Measurements from ENCODE around the gene ALDH1L1.

Gene ALDH1L1

DNA sequence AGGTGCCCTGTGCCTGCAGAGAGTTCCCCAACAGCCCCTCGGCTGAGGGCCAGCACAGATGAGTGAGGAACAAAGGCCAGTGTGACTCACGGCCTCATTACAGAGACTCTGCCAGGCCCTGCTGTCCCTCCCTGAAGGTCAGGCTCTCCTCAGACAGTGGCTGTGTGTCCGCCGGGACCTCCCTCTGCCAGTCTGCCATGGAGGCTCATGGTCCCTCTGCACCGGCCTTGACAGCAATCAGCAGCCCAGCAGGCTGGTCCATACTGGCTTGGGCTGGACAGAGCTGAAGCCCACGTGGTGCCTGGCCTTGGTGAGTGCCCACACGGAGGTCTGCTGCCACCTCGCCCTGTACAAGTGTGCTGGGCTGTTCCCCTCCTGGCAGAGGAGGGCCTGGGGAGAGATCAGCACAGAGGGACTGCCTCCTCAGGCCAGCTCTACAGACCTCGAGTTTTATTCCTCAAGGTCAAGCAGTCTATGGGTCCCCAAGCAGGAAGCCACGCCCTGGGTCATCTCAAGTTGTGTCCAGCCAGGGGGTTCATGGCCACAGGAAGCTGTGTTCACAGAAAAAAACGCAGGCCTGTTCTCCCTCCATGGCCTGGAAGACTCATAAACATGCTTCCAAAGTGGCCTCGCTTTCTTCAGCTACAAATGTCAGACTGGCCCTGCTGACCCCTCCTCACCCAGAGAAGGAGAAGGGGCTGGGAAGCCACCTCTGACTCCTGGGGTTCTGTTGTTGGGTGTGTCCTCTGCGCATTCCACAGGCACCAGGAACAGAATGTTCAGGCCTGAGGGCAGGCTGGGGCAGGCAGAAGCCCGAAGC is 123.5 kb downstream of the ALDH1L1 start:
- no peak for DNase-seq (ENCODE audit: low read depth in 2 of 2, low spot score in 1 of 2)

DNA sequence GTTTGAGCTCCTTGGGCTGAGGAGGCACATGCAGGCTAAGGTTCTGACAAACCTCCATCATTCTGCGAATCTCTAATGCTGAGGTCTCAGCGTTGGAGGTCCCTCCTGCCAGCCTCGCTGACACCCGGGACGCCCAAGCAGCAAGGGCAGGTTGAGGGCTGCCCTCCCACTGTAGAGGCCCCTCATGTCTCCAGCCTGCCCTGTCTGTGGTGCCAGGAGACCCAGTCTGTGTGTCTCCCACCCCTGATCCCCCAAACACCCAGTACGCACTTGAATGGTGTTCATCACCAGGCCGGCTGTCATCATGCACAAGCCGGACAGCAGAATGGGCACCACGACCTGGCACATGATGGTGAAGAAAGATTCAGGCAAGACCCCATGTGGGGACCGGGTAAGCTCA is 124.3 kb downstream of the ALDH1L1 start:
- DNase-seq (ENCODE audit: low read depth in 2 of 2, low spot score in 1 of 2): no peak

DNA sequence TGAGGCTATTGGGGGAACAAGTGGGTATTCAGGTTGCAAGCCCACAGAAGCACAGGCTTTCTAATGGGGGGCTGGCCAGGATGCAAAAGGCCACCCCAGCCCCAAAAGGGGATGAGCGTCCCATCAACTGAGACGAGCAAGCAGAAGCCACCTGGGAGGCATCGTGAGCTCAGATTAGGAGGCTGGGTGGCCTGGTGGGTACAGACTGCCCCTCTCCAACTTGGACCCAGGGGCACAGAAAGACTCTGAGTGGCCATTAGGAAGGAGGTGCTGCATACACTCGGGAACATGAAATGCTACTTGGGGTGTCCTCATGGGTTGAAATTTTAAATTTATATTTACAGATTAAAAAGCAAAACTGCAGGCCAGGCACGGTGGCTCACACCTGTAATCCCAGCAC is 125.5 kb downstream of the ALDH1L1 start:
- DNase-seq (ENCODE audit: low read depth in 2 of 2, low spot score in 1 of 2): no peak

DNA sequence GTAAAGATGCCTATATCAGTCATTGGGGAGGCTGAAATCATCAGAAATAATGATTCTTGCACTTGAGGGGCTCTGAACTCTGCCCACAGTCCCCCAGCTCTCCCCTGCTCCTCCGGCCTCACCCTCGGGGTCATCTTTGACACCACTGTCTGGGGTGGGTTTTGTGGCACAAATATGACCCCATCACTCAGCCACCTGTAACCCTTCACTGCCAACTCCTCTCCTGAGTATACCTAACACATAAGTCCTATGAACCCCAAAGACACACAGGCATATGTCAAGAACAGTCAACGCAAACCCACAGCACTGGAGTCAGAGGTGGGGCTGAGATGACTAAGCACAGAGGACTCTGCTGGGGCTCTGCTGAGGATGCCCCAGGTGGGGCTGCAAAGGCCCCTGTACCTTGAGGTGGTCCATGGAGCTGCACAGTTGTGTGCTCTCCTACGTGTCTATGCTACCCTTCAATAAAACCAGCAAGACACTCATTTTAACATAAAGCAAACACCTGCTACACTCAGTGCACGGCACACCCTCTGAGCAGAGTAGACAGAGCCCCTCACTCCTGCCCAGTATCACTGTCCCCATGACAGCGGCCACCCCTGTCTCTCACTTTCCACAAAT is 126.3 kb downstream of the ALDH1L1 start:
- no peak for DNase-seq (ENCODE audit: low read depth in 2 of 2, low spot score in 1 of 2)

Data from stimulated activated CD8-positive, alpha-beta memory T cell treated with anti-CD3 and anti-CD28 coated beads, Interleukin-4, amount 100 ng/mL, for 4 hours (primary cell).